ENCODE data around the gene PFDN1.

GRCh38 chr5:140215276-140215675, 87.6 kb downstream of the PFDN1 start:
- TF ChIP-seq CTCF (IDR thresholded peaks at IDR 0.05), result no peak
- no peak for TF ChIP-seq POLR2A (IDR thresholded peaks at IDR 0.05)
